Endothelial cell of umbilical vein (primary cell): Measurements from ENCODE around the gene KLHL30. TPM values are rescaled to one million over a fixed set of nuclear protein-coding genes. Genes with fewer than 3 reads are reported as not detected.

Source experiments
- BruUV-seq: library from RNA; stranded (reverse); fragments of 400-500 nt; replicated peaks from 2 replicates; lab custom pipeline; 2021; lab: Mats Ljungman, UMichigan
- CTCF ChIA-PET: fragments of 300-600, 350-600 bp; sonication (Branson Sonifier 250); formaldehyde crosslinking; loops from one replicate; lab custom pipeline; 2021; ENCODE audit warnings: antibody characterized with exemption, inconsistent platforms; lab: Charles Lee
- POLR2A ChIA-PET: fragments of 300-600, 350-600 bp; sonication (Branson Sonifier 250); formaldehyde crosslinking; loops from one replicate; lab custom pipeline; 2021; ENCODE audit warnings: antibody characterized with exemption, inconsistent platforms; lab: Charles Lee
- DNase-seq: peaks from one replicate; pipeline ENCODE4 v3.0.0-alpha.2; 2011; ENCODE audit warnings: low read depth, low spot score
- FAIRE-seq: peaks from 2 replicates; lab custom pipeline; 2011; peaks lifted over from hg19 to GRCh38; lab: Jason Lieb, UNC
- H2AFZ ChIP-seq: 2 replicates; pipeline ENCODE4 v1.6.0; 2012; ENCODE audit warnings: low read depth, low read length, control low read depth, inconsistent platforms
- H3K27ac ChIP-seq: 2 replicates; pipeline ENCODE4 v1.5.1; 2011; ENCODE audit warnings: low read depth, mild to moderate bottlenecking, control low read depth, low read length, moderate library complexity; ENCODE audit not compliant: insufficient read depth
- H3K27me3 ChIP-seq, 2 experiments: 2 replicates each; pipeline versions ENCODE4 v1.6.0 to v1.6.1; 2011; ENCODE audit warnings: low read length in 2 of 2, mixed read lengths in 1 of 2; ENCODE audit not compliant: control insufficient read depth in 2 of 2, insufficient read depth in 2 of 2
- H3K36me3 ChIP-seq, 2 experiments: 2 replicates in 1 of 2; 3 replicates in 1 of 2; pipeline ENCODE4 v1.5.1; 2011; ENCODE audit warnings: low read length in 2 of 2, mild to moderate bottlenecking in 1 of 2, moderate library complexity in 1 of 2; ENCODE audit not compliant: control insufficient read depth in 2 of 2, insufficient read depth in 2 of 2; ENCODE audit errors: extremely low read depth in 1 of 2
- H3K4me1 ChIP-seq: 3 replicates; pipeline ENCODE4 v1.5.1; 2011; ENCODE audit warnings: mild to moderate bottlenecking, low read length; ENCODE audit not compliant: control insufficient read depth, insufficient read depth; ENCODE audit errors: extremely low read depth
- H3K4me2 ChIP-seq: 2 replicates; pipeline ENCODE4 v1.6.1; 2011; ENCODE audit warnings: low read length, control low read depth, mixed read lengths; ENCODE audit not compliant: insufficient read depth
- H3K4me3 ChIP-seq, 3 experiments: fragments of 200-600 bp in 1 of 3; sonication (generic), shearing (Covaris generic) in 1 of 3; replicated peaks in 1 of 3; 2 replicates each; pipeline ENCODE4 v1.5.1; 2011 to 2016; ENCODE audit warnings: control low read depth in 3 of 3, low read length in 3 of 3, mild to moderate bottlenecking in 2 of 3, inconsistent platforms in 1 of 3, low read depth in 1 of 3, moderate library complexity in 1 of 3; ENCODE audit not compliant: insufficient read depth in 1 of 3
- H3K79me2 ChIP-seq: 2 replicates; pipeline ENCODE4 v1.6.0; 2012; ENCODE audit warnings: low read length, inconsistent platforms; ENCODE audit not compliant: control insufficient read depth, insufficient read depth
- H3K9ac ChIP-seq: replicated peaks from 2 replicates; pipeline ENCODE3; 2011; ENCODE audit warnings: low read length, control low read depth; ENCODE audit not compliant: insufficient read depth; ENCODE audit errors: extremely low read depth
- H3K9me1 ChIP-seq: replicated peaks from 3 replicates; pipeline ENCODE4 v1.6.0; 2011; ENCODE audit warnings: mild to moderate bottlenecking, low read length; ENCODE audit not compliant: control insufficient read depth, insufficient read depth; ENCODE audit errors: extremely low read depth
- H3K9me3 ChIP-seq: replicated peaks from 2 replicates; pipeline ENCODE4 v1.5.1; 2012; ENCODE audit warnings: low read length, inconsistent platforms; ENCODE audit not compliant: control insufficient read depth, insufficient read depth
- H4K20me1 ChIP-seq: replicated peaks from 2 replicates; pipeline ENCODE3; 2011; ENCODE audit warnings: mild to moderate bottlenecking, low read length; ENCODE audit not compliant: control insufficient read depth, insufficient read depth; ENCODE audit errors: extremely low read depth
- POLR2AphosphoS5 ChIP-seq: IDR thresholded peaks from 2 replicates; pipeline ENCODE4 v1.6.1; 2012; ENCODE audit warnings: low read depth, mild to moderate bottlenecking, control low read depth, low read length, moderate library complexity; ENCODE audit not compliant: insufficient read depth
- dilution Hi-C: fragments of 300-500 bp; cut with MboI; formaldehyde crosslinking; loops from one replicate; pipeline ENCODE4 v1.15.0; 2019; ENCODE audit warnings: low sequenced_read_pairs; ENCODE audit not compliant: extremely low pct_ligation_motif_present
- intact Hi-C: fragments of 100-400 bp; cut with micrococcal nuclease; formaldehyde crosslinking; loops from one replicate; pipeline ENCODE4 v1.10.0; 2022
- polyA plus RNA-seq, 4 experiments: library from polyadenylated mRNA; depleted of rRNA in 3 of 4; stranded (reverse) in 3 of 4; unstranded in 1 of 4; fragments of >200 nt; gene quantifications; 2 replicates each; pipeline versions ENCODE4 v1.2.1 to v1.2.3, GENCODE V29; 2011 to 2012; ENCODE audit warnings: missing spikeins in 1 of 4
- total RNA-seq: library from RNA; stranded (reverse); gene quantifications from 2 replicates; pipeline ENCODE4 v1.2.3, GENCODE V29; 2021
- TF ChIP-seq, protein P1 (sequence below), 2 donors: IDR thresholded peaks; 1 replicate in 1 of 2; 2 replicates in 1 of 2; pipeline ENCODE4 v1.5.1; 2011; ENCODE audit warnings: low read length in 2 of 2, mild to moderate bottlenecking in 2 of 2, moderate library complexity in 2 of 2, control low read depth in 1 of 2, inconsistent platforms in 1 of 2, low read depth in 1 of 2; ENCODE audit not compliant: insufficient read depth in 1 of 2; ENCODE audit errors: extremely low read depth in 1 of 2

The KLHL30 gene
- total and polyA plus RNA-seq, 2 donors (not counting 3 experiments of a cell fraction or from before 2014, with no cell fraction given) = not detected

DNA sequence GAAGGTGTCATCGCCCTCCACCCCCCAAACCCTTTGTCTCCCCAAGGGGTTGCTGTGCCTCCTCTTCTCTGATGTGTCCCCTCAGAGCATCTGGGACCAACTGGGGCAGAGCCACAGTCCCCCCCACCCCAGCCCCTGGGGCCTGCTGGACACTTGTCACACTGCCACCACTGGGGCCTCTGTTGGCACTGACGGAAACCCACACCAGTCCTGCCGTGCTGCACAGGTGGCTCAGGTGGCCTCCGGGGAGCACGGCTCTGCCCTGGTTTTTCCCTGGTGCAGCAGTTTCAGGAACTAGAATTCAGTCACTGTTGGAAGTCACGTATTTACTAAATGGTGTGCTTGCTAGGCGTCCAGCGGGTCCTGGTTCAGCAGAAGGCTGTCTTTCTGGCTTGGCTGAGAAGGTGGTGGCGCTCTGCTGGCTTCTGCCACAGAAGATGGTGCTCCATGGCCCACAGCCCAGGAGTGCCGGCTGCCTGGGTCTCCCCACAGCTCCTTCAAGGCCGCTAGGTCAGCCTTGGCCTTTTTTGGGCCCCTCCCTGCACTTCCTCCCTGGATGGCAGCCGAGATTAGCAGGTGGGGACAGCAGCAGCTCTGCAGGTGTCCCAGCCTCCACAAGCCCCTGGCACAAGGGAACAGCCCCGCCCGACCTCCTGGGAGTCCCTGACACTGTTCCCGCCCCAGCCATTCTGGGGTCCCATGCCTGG lies 18.6 kb upstream of the KLHL30 start:
- DNase-seq (no peak), FAIRE-seq (no peak)
- Histone ChIP-seq H3K36me3 (no peaks in the 10 kb centered on the region), H3K79me2 (no peaks in the 10 kb centered on the region), H3K4me3 (no peak overlapping the region), H3K4me1 (no peaks in the 10 kb centered on the region), H3K27me3 (peaks cover 1 to 2% of the 10 kb centered on the region in 2 experiments), H3K9ac (no peak overlapping the region), H2AFZ (no peak overlapping the region), H3K4me2 (no peak overlapping the region), H4K20me1 (no peaks in the 10 kb centered on the region), H3K9me1 (no peaks in the 10 kb centered on the region), H3K27ac (no peak overlapping the region), H3K9me3 (no peaks in the 10 kb centered on the region)
- dilution Hi-C loops = no loop called here
- CTCF ChIA-PET = interaction anchor here (1.3 to 2.4 kb wide), 2 partner anchors 11 to 144 kb away, joined by 3 to 22 read pairs; no protein-coding TSS in a partner anchor
- BruUV-seq = no TSS peak
- TF ChIP-seq, protein P1, sequence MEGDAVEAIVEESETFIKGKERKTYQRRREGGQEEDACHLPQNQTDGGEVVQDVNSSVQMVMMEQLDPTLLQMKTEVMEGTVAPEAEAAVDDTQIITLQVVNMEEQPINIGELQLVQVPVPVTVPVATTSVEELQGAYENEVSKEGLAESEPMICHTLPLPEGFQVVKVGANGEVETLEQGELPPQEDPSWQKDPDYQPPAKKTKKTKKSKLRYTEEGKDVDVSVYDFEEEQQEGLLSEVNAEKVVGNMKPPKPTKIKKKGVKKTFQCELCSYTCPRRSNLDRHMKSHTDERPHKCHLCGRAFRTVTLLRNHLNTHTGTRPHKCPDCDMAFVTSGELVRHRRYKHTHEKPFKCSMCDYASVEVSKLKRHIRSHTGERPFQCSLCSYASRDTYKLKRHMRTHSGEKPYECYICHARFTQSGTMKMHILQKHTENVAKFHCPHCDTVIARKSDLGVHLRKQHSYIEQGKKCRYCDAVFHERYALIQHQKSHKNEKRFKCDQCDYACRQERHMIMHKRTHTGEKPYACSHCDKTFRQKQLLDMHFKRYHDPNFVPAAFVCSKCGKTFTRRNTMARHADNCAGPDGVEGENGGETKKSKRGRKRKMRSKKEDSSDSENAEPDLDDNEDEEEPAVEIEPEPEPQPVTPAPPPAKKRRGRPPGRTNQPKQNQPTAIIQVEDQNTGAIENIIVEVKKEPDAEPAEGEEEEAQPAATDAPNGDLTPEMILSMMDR (IDR thresholded peaks at IDR 0.05; ENCODE audit: extremely low read depth in 1 of 2, insufficient read depth in 1 of 2, low read depth in 1 of 2, low read length in 2 of 2) = no peak
- TF ChIP-seq POLR2AphosphoS5 = no peak
- intact Hi-C loops = no loop called here
- POLR2A ChIA-PET = no interaction called here
